ENCODE measurements around the gene WDSUB1.

The WDSUB1 gene, protein sequence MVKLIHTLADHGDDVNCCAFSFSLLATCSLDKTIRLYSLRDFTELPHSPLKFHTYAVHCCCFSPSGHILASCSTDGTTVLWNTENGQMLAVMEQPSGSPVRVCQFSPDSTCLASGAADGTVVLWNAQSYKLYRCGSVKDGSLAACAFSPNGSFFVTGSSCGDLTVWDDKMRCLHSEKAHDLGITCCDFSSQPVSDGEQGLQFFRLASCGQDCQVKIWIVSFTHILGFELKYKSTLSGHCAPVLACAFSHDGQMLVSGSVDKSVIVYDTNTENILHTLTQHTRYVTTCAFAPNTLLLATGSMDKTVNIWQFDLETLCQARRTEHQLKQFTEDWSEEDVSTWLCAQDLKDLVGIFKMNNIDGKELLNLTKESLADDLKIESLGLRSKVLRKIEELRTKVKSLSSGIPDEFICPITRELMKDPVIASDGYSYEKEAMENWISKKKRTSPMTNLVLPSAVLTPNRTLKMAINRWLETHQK

DNA sequence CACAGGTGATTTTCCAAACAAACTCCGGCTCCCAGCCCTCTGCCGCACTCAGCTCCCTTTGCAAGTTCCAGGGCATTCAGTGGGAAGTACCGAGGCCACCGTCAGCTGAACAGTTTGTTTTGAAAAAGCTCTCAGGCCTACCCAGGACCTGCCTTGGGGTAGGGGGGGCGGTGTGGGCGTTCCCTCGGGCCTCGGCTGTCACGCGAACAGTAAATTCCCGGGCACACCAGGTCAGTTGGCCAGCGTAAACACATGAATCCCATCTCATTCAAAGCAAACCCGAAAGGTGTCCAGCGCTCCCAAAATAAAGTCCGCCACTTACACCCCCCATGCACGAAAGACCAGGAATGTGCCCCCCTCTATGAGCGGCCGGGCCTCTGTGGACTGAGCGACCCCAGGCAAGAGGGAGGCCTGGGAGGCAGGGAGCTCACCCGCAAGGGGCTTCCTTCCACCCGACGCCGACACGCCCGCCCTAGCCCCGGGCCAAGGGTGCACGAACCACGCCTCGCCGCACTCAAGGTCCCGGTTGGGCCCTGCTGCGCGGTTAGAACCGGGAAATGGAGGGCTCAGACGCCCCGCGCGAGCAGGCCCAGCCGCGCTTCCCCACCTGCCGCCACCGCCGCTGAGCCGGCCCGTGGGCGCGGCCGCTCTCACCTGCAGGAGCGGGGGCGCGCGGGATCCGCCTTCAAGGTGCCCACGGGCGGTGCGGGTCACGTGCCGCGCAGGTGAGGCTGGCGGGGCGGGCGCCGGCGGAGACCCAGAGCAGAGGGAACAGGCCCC is at the start of gene WDSUB1:
Gene WDSUB1 (minus strand): TSS at position 775 of the 780 bp plus-strand sequence. CDS start 3,634 bp downstream, outside the sequence.
- no peak for DNase-seq (ENCODE audit: low read depth, low spot score)

DNA sequence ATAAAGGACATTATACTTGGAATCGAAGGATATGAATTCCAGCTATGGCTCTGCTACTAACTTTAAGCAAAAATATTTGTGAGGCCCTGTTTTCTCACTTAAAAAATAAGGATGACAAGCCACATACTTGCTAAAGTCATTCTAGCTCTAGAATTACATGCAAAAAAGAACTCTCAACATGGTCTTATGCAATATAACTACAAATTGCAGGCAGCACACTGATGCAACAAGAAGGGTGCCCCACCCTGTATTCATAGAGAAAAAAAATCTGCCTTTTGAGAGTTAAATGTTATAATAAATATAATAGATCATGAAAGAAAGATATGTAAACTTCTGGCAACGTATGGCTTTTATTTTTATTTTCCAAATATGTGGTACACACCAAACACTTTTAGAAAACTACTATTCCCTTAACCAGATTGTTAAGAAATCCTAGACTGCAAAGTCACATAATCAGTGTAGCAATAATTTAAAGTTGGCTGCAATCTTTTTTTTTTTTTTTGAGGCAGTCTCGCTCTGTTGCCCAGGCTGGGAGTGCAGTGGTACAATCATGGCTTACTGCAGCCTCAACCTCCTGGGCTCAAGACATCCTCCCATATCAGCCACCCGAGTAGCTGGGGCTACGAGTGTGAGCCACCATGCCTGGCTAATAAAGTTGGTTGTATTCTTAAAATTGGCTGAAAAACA is 40.2 kb upstream of the WDSUB1 start:
- DNase-seq (ENCODE audit: low read depth, low spot score), result no peak

DNA sequence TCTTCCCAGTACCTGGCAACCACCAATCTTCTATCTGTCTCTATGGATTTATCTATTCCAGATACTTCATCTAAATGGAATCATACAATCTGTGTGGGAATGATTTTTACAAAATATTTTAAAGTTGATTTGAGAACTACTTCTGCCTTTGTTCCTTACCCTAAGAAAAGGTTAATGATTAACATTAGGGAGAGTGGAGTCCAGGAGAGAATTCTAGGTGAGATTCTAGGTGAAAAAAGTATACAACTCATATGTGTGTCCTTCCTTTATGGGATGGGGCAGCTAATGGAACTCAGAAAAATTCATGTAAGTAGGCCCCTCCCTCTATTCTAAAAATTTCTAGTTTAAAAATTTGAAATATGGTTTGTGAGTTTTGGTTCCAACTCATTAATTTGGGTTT is 35.9 kb upstream of the WDSUB1 start:
- no peak for DNase-seq (ENCODE audit: low read depth, low spot score)

DNA sequence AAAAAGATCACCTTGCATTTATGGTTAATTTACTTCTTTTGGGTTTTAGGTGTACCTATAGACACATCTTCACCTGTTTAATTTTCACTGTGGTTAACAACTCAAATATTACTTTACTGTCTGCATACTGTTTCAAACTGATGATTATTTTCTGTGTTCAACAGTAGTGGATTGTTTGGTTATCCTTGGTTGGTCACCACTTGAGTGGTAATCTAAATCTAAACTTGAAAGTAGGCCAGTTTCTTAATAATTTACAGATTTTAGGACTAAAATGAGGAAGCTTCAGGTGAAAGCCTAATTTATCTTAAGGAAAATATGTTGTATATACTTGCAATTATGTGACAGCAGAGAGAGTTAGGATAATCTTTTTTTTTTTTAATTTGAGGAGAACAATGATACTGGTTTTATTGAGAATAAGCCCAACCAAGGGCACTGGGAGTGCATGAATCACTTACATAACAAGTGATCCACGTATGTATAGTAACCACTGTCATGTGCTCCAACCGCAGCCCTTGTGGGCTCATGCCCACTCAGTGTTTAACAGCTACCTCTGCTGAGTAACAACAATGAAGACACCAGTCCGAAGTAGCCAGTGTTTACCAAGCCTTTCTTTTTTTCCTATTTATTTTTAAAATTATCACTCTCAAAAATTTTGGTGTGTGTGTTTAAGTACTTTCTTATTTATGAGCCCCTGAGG is 31.0 kb upstream of the WDSUB1 start:
- DNase-seq (ENCODE audit: low read depth, low spot score), result no peak

DNA sequence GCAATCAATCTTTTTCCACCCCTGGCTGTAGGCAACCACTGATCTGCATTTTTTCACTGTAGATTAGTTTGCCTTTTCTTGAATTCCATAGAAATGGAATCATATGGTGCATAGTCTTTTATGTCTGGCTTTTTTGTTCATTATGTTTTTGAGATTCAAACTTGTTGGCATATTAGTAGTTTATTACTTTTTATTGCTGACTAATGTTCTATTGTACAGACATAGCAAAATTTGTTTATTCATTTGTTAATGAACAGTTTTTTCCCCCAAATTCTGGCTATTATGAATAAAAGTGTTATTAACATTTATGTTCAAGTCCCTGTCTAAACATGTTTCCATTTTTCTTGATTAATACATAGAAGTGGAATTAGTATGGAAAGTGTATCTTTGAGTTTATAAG is 21.4 kb upstream of the WDSUB1 start:
- no peak for DNase-seq (ENCODE audit: low read depth, low spot score)

DNA sequence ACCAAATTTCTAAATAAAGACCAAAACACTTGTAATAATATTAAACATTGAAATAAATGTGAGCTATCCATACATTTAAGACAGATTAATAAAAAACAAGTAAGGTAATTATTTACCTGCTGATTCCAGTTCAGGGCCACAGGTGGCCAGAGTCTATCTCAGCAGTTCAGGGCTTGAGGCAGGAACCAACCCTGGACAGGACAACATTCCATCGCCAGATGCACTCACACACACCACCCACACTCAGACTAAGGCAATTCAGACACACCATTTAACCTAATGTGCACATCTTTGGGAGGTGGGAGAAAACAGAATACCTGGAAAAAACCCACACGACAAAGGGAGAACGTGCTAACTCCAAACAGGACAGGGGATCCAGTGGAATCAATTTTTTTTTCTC is 14.1 kb upstream of the WDSUB1 start:
- DNase-seq (ENCODE audit: low read depth, low spot score), result no peak

DNA sequence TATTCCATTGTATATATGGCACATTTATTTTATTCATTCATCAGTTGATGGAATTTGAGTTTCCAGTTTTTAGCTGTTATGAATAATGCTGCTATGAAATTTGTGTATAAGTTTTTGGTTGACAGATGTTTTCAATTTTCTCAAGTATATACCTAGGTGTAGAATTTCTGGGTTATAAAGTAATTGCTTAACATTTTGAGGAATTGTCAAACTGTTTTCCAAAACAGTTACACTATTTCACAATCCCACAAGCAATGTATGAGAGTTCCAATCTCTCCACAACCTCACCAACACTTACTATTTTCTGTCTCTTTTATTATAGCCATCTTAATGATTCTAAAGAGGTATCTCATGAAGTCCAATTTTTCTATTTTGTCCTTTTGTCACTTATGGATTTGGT is 12.5 kb upstream of the WDSUB1 start:
- DNase-seq (ENCODE audit: low read depth, low spot score), result no peak

DNA sequence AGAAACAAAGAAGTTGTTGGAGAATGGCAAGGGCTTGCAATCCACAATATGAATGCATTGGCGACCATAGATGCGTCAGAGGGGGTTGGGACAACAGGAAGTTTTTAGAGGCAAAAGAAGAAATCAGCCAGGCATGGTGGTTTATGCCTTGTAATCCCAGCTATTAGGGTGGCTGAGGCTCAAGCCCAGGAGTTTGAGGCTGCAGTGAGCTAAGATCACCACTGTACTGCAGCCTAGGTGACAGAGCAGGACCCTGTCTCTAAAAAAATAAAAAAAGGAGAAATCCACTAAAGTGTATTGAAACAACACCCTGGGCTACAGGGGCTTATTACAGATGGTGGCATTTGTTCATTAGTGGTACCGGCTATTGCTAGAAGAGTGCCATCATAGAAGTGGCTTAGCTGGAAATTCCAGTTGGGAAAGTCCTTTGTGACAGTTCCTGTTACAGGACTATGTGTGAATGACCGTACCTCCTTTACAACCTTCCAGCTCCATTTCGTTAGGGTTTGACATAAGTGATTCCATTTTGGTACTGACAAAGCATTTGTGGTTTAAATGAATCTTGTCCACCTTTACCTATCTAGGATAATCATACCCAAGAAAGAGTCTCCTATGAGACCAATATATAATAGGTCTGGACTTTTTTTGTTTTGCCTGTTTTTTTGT is 10.7 kb upstream of the WDSUB1 start:
- DNase-seq (ENCODE audit: low read depth, low spot score), result no peak

DNA sequence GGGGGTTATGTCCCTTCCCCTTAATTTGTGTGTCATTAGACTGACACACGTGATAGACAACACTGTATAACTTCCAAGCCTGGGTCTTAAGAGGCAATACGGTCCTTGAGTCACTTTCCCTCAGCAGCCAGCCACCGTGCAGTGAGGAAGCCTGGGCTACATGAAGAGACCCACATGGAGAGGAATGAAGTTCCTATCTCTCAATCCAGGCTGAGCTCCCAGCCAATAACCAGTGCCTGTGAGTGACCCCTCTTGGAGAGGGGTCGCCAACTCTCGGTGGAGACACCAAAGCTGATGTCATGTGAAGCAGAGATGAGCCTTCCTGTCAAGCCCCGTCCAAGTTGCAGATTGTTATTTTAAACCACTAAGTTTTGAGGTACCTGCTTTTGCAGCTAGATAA is 5.7 kb upstream of the WDSUB1 start:
- DNase-seq (ENCODE audit: low read depth, low spot score), result no peak

DNA sequence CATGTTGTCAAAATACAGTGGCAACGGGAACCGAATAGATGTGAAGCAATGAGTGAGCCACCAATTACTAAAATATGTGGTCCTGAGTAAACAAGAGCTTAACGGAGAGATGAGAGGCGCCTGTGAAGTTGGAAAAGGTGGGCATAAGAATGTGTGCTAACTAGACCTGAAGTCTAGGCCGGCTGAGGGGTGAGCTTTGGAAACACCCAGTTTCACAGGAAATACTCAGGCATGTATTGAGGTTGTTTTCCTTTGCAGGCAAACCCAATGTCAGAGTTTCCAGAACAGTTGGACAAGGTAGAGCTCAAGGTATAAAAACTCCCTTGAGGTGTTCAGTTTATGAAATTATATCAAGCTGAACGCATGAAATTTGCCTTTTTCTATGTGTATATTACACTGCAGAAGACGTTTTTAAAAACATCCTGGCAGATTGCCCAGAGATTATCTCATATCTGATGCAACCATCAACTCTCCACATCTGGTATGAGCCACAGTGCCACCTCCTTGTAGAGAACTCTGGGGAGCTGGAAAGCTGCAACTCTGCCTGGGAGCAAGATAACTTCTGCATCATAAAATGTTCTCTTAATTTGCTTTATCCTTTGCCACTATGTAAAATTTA is 3.9 kb upstream of the WDSUB1 start:
- peak; percentile 69 for DNase-seq (ENCODE audit: low read depth, low spot score)

DNA sequence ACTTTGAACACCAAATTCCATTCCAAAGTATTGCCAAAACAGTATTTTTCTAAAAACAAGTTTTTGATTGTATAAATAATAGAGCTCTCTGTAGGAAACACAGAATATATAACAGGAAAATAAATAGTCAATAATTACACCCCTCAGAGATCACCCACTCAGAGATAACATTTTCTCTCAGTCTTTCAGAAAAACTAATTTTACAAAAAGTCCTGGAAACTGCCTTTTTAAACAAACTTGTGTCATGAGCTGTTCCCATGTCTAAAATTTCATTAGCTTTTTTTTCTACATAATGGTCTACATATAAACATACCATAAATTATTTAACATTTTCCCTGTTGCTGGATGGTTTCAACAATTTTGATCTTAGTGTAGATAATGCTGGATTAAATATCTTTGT is 1.2 kb upstream of the WDSUB1 start:
- DNase-seq (ENCODE audit: low read depth, low spot score), result no peak

DNA sequence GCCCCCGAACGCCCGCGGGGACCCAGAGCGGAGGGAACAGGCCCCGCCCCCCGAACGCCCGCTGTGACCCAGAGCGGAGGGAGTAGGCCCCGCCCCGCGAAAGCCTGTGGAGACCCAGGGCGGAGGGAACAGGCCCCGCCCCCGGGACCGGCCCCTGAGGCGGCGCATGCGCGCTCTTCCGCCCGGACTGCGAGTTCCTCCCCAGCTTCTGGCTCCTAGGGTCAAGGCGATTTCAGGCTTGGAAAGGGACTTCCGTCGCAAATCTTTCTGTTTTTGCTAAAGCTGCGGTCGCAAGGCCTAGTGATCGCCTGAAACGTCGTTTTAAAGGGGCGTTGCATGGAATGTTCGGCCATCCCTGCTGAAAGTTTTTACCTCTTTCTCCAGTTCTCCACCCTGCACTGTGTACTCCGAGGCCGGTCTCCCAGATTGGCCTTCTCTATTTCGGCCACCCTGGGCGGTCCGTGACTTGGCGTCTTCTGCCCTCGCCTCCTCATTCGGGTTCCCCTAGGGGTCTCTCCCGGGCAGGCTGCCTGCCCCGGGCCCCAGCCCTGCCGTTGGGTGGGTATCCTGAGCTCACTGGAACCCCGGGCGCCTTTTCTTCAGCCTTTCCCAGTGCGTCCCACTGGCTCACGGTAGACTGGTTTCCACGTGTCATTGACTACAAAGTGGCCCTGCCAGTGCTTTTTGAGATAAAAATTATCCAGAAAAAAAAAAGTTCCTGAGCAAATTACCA is 372 bp upstream of the WDSUB1 start:
- DNase-seq (ENCODE audit: low read depth, low spot score), result peak; percentile 75

DNA sequence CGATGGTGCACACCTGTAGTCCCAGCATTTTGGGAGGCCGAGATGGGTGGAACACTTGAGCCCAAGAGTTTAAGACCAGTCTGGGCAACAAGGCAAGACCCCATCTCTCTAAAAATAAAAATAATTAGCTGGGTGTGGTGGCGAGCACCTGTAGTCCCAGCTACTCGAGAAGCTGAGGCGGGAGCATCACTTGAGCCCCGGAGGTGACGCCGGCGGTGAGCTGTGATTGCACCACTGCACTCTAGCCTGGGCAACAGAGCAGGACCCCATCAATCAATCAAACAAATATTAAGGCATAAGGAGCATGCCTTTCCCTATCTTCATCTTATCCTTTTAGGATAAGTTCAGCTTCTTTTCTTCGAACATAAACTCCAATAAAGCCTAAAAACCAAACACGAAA is 1.1 kb downstream of the WDSUB1 start:
- DNase-seq (ENCODE audit: low read depth, low spot score), result no peak

DNA sequence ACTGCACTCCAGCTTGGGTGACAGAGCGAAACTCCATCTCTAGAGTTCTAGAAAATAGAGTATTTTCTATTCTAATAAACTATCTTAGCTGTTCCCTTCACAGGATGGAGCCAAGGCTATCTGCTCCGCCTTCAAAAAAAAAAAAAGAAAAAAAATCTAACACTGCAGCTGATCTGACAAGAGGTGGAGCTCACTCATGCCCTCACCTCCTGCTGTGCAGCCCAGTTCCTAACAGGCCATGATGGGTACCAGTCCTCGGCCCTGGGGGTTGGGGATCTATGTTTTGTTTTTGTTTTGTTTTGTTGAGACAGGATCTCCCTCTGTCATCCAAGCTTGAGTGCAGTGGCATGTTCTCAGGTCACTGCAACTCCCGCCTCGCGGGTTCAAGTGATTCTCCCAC is 3.0 kb downstream of the WDSUB1 start:
- no peak for DNase-seq (ENCODE audit: low read depth, low spot score)

DNA sequence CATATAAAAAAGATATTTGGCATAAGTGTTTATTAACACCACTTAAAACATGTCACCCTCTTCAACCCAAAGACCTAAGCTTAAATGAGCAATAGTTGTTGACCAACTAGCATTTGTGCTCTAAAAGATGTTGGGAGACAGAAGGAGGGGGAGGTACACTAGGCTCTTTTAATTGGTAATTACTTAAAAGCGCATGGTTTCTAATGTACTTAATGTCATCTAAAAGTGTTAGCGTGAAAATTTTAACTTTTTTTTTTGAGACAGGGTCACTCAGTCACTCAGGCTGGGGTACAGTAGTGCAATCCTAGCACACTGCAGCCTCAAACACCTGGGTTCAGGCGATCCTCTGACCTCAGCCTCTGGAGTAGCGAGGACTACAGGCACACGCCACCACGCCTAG is 5.5 kb downstream of the WDSUB1 start:
- no peak for DNase-seq (ENCODE audit: low read depth, low spot score)

DNA sequence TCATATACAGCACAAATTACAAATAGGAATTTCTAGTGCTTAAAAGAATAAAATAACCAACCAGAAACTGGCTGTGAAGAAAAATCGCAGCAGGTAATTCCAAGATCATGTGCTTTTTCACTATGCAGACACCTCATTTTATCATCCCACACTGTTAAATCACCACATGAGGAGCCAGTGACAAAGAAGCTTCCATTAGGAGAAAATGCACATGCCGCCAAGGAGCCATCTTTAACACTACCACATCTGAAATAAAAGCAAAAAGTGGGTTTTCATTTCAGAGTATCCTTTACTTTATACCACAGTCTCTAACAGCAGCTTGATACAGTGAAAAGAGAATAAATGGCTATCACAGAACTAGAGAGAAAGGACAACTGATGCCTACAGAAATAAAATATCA is 6.8 kb downstream of the WDSUB1 start:
- no peak for DNase-seq (ENCODE audit: low read depth, low spot score)

DNA sequence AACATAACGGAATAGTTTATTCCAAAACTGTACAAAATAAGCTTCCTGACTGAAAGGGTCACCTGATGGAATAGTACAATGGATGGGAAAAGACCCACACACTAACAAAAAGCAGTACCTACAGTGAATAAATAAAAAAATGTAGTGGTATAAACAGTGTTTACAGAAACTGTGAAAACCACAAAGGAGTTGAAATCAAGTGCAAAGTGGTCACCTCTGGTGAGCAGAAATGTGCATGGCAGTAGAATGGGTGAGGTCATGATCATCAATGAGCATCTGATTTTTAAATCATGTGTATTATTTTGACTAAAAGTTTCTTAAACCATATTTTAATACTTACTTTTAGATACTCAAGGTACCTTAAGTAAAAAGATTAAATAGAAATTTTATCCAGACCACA is 11.4 kb downstream of the WDSUB1 start:
- no peak for DNase-seq (ENCODE audit: low read depth, low spot score)

DNA sequence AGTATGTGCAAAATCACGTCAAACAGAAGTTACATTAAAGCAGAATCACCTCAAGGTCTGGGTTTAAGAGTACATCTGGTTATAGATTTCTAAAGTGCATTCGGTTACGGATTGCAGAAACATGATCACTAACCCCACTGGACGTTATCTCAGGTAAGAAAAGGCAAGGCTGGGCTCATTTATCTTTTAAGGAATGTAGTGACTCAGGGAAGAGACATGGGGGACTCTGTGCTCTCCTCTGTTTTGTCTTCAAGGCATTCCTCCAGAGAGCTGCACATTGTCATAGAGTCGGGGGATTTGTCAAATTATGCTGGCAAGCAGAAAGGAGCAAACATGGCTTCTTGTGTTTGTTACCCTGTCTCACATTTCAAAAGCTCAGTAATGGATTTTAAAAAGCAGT is 14.3 kb downstream of the WDSUB1 start:
- no peak for DNase-seq (ENCODE audit: low read depth, low spot score)

DNA sequence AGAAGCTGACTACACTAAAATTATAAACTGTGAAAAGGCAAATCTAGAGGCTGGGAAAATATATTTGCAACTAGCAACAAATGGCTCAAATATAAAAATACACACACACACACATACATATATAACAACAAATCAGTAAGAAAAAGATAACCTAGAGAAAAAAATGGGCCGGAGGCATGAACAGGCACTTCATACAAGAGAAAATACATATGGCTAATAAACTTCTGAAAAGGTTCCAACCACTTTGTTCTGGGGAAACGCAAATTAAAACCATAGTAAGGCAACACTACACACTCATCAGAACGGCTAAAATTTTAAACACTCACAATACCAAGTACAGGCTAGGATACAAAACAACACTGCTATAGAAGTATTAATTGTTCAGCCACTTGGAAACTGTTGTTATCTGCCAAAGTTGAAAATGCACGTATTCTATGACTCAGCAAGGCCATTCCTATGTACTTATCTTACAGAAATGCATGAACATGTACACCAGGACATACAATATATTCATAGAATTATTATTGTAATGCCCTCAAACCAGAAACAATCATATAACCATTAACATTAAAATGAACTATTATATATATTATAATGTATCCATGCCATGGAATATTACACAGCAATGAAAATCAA is 15.6 kb downstream of the WDSUB1 start:
- no peak for DNase-seq (ENCODE audit: low read depth, low spot score)

DNA sequence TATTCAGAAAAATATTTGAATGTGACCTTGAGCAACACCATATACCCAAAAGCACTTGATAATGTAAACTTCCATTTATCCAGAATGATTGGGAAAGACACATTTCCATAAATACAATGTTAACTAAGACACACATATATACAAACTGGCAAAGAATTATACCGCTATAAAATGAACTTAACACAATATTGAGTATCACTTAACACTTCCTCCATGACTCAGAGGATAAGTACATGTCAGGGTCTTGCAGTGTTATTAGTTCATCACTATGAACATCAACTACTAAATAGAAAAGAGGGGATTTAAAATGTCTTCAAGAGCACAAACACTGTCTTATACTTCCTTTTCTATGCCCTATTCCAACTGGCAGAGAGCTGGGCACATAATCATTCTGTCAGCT is 18.6 kb downstream of the WDSUB1 start:
- DNase-seq (ENCODE audit: low read depth, low spot score), result no peak
